Breast epithelium (tissue), 4 donors: ENCODE measurements around the gene FAM110A. TPM values are rescaled to one million over a fixed set of nuclear protein-coding genes. Genes with fewer than 3 reads are reported as not detected.

ENCODE experiments used
- DNase-seq, 2 donors: peaks; one replicate each; pipeline ENCODE4 v3.0.0-alpha.2; 2019; ENCODE audit warnings: low spot score in 2 of 2
- H3K27ac ChIP-seq, 2 donors: fragments of 200-600 bp; sonication (generic) in 1 of 2; one replicate each; pipeline ENCODE4 v1.5.1; 2016 to 2019; ENCODE audit warnings: mild to moderate bottlenecking in 1 of 2
- H3K27me3 ChIP-seq, 2 donors: fragments of 200-600 bp; sonication (generic) in 1 of 2; one replicate each; pipeline versions ENCODE4 v1.5.1 to v1.6.0; 2017 to 2019; ENCODE audit warnings: control low read depth in 1 of 2, mild to moderate bottlenecking in 1 of 2
- H3K36me3 ChIP-seq: fragments of 200-600 bp; one replicate; pipeline ENCODE4 v1.5.1; 2019
- H3K4me1 ChIP-seq, 2 donors: fragments of 200-600 bp; sonication (generic); one replicate each; pipeline ENCODE4 v1.5.1; 2016 to 2019; ENCODE audit warnings: control low read depth in 1 of 2
- H3K4me3 ChIP-seq, 3 donors: fragments of 200-600 bp; sonication (generic); 1 replicate in 2 of 3; 2 replicates in 1 of 3; pipeline ENCODE4 v1.5.1; 2016 to 2019; ENCODE audit warnings: mild to moderate bottlenecking in 3 of 3, moderate library complexity in 2 of 3
- H3K9me3 ChIP-seq, 2 donors: fragments of 200-600 bp; sonication (generic) in 1 of 2; one replicate each; pipeline ENCODE4 v1.5.1; 2016 to 2019; ENCODE audit warnings: control low read depth in 1 of 2
- POLR2A ChIP-seq: fragments of 450-650 bp; IDR thresholded peaks from one replicate; pipeline ENCODE4 v1.6.1; 2016; ENCODE audit warnings: antibody characterized with exemption, mild to moderate bottlenecking, moderate library complexity
- POLR2AphosphoS5 ChIP-seq, 3 donors: sonication (generic); formaldehyde crosslinking; IDR thresholded peaks; one replicate each; pipeline ENCODE4 v1.6.1; 2017; ENCODE audit warnings: antibody characterized with exemption in 3 of 3
- intact Hi-C: fragments of 100-400 bp; cut with DNase I; formaldehyde crosslinking; loops from one replicate; pipeline ENCODE4 v1.15.1; 2023; ENCODE audit warnings: low total_unique reads
- total RNA-seq, 3 donors: library from RNA; depleted of rRNA; stranded (reverse); fragments of >200 nt; gene quantifications; one replicate each; pipeline ENCODE4 v1.1.0, GENCODE V29; 2016
- TF ChIP-seq, protein P1 (sequence below), 3 donors: fragments of 450-650 bp; IDR thresholded peaks; one replicate each; pipeline ENCODE4 v1.5.1; 2016 to 2017; ENCODE audit warnings: antibody characterized with exemption in 3 of 3, mild to moderate bottlenecking in 3 of 3, moderate library complexity in 3 of 3

The FAM110A gene
- total RNA-seq, 3 donors from 2014 or later, result 4.0 to 18.9 (median 8.2) TPM

DNA sequence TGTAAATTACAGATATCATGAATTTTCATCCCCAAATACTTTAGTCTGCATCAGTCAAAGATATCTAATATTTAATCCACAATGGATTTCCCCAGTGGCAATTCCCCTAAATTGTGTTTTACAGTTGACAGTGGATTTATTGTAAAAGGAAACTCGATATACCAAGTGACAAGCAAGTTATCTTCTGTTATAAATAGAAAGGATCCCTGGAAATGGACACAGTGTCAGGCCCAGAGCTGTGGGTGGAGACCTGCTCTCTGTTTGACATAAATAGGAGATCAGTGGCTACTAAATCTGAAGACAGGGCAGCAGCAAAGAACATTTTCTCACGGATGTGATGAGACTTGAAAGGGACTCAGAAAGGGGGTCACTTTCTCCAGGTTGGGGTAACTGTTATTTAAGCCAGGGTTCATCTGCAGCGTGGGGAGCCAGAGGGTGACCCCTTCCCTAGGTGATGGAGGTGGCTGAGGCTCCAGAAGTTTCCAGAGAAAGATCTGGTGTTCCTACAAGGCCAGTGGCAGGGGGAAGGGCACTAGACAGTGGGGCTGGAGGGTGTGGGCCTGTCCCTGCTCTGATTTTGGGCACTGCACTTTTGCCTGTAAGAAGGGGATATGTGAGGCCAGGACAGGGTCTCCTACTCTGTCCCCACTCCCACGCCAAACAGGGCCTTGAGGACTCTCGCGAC is 12.3 kb upstream of the FAM110A start:
- TF ChIP-seq POLR2A (no peak), POLR2AphosphoS5 (IDR thresholded peaks at IDR 0.05) (no peak)
- TF ChIP-seq, protein P1, sequence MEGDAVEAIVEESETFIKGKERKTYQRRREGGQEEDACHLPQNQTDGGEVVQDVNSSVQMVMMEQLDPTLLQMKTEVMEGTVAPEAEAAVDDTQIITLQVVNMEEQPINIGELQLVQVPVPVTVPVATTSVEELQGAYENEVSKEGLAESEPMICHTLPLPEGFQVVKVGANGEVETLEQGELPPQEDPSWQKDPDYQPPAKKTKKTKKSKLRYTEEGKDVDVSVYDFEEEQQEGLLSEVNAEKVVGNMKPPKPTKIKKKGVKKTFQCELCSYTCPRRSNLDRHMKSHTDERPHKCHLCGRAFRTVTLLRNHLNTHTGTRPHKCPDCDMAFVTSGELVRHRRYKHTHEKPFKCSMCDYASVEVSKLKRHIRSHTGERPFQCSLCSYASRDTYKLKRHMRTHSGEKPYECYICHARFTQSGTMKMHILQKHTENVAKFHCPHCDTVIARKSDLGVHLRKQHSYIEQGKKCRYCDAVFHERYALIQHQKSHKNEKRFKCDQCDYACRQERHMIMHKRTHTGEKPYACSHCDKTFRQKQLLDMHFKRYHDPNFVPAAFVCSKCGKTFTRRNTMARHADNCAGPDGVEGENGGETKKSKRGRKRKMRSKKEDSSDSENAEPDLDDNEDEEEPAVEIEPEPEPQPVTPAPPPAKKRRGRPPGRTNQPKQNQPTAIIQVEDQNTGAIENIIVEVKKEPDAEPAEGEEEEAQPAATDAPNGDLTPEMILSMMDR (IDR thresholded peaks at IDR 0.05), result no peak
- no peaks in the 10 kb centered on the region for H3K27me3 ChIP-seq
- H3K4me3 ChIP-seq, result no peak overlapping the region
- no peaks in the 10 kb centered on the region for H3K9me3 ChIP-seq
- intact Hi-C loops, result no loop called here
- H3K4me1 ChIP-seq, result no peaks in the 10 kb centered on the region
- no peaks in the 10 kb centered on the region for H3K36me3 ChIP-seq
- H3K27ac ChIP-seq, result no peak overlapping the region
- no peak for DNase-seq

DNA sequence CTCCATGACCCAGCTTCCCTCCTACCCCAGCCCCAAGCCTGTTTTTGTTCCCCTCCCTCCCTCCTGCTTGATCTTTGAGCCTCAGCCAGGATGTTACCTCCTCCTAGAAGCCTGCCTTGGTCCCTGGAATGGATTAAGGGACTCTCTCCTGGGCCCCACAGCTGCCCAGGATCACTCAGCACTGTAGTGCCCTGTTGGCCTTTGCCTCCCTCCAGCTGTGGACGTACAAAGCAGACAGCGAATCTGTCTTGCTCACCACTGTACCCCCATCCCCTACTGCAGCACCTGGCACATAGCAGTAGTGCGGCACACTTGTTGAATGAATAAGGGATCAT is 11.8 kb upstream of the FAM110A start:
- H3K4me1 ChIP-seq, result no peaks in the 10 kb centered on the region
- intact Hi-C loops, result no loop called here
- no peak overlapping the region for H3K4me3 ChIP-seq
- no peak for DNase-seq
- H3K9me3 ChIP-seq, result no peaks in the 10 kb centered on the region
- H3K27ac ChIP-seq, result no peak overlapping the region
- no peaks in the 10 kb centered on the region for H3K27me3 ChIP-seq
- H3K36me3 ChIP-seq, result no peaks in the 10 kb centered on the region
- TF ChIP-seq POLR2A (no peak), POLR2AphosphoS5 (IDR thresholded peaks at IDR 0.05) (no peak)
- TF ChIP-seq, protein P1 (IDR thresholded peaks at IDR 0.05), result no peak

DNA sequence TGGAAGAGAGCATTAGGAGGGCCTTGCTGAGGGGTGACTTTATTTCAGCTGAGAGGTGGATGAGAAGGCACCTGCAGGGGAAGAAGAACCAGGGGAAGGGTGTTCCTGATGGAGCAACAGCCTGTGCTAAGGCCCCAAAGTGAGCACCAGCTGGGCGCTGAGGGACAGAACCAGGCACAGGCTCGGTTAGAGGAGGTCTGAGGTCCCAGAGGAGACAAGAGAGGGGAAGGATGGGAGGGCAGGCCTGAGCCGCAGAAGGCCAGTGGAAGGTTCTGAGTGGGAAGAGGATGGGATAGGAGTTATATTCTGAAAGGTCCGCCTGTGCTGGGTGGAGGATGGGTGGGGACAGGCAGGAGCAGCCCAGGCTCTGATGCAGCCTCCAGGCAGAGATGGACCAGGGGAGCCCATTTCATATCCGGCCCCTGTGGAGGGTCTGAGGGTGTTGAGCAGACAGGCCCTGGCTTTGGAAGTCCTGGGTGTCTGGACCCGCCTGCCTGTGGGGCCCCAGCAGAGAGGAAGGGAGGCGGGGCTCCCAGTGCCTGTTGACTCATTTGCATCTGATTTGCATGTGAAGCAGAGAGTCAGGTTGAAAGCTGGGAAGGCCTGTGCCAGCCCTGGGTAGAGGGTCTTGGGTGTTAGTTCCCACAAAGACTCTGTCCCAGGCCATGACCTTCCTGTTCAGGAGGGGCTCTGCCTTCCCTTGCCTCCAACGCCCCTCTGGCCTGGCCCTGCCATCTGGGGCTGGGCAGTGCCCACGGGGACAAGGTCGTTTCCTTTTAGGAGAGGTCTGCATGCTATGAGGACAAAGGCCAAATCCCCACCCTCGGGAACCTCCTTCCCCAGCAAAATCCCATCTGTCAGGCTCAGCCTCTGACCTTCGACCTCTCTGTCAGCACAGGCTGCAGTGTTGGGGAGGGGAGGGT is 10.6 kb upstream of the FAM110A start:
- TF ChIP-seq POLR2A, result no peak
- TF ChIP-seq POLR2AphosphoS5 (IDR thresholded peaks at IDR 0.05), result no peak
- TF ChIP-seq, protein P1 (IDR thresholded peaks at IDR 0.05), result no peak
- H3K4me3 ChIP-seq, result no peak overlapping the region
- no peaks in the 10 kb centered on the region for H3K9me3 ChIP-seq
- H3K36me3 ChIP-seq, result no peaks in the 10 kb centered on the region
- peak in 1 of 2 donors; percentile 5 for DNase-seq
- intact Hi-C loops, result no loop called here
- H3K27ac ChIP-seq, result no peak overlapping the region
- no peaks in the 10 kb centered on the region for H3K4me1 ChIP-seq
- H3K27me3 ChIP-seq, result no peaks in the 10 kb centered on the region

DNA sequence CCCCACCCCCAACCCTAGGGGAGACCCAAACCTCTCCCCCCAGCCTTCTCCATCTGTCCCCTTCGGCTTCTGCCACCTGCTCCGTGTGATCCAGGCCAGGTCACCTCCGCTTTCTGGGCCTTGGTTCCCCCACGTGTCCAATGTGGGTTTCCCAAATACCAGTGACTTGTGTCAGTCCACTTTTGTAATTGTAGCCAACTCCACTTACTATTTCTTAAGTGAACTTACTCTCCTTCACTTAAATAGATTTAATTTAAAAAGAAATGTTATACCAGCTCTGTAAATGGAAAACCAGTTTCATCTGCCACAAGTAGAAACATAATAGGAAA is 10.0 kb upstream of the FAM110A start:
- no peak for DNase-seq
- TF ChIP-seq, protein P1 (IDR thresholded peaks at IDR 0.05), result no peak
- TF ChIP-seq POLR2A, result no peak
- no peak for TF ChIP-seq POLR2AphosphoS5 (IDR thresholded peaks at IDR 0.05)
- H3K36me3 ChIP-seq, result no peaks in the 10 kb centered on the region
- H3K27ac ChIP-seq, result no peak overlapping the region
- intact Hi-C loops, result no loop called here
- no peak overlapping the region for H3K4me3 ChIP-seq
- no peaks in the 10 kb centered on the region for H3K4me1 ChIP-seq
- H3K27me3 ChIP-seq, result no peaks in the 10 kb centered on the region
- H3K9me3 ChIP-seq, result no peaks in the 10 kb centered on the region

DNA sequence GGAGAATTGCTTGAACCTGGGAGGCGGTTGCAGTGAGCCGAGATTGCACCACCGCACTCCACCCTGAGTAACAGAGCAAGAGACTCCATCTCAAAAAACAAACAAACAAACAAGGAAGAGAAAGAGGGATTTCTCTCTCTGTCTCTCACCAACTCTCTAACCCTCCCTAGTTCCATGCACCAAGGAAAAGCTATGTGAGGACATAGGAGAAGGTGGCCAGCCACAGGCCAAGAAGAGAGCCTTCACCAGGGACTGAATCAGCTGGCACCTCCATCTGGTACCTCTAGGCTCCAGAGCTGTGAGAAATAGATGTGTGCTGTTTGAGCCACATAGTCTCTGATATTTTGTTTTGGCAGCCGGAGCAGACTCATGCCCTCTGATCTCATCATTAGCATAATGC is 9.0 kb upstream of the FAM110A start:
- H3K36me3 ChIP-seq, result no peaks in the 10 kb centered on the region
- intact Hi-C loops, result no loop called here
- no peak overlapping the region for H3K4me3 ChIP-seq
- H3K4me1 ChIP-seq, result no peaks in the 10 kb centered on the region
- H3K27me3 ChIP-seq, result no peaks in the 10 kb centered on the region
- no peak overlapping the region for H3K27ac ChIP-seq
- no peak for DNase-seq
- TF ChIP-seq POLR2A (no peak), POLR2AphosphoS5 (IDR thresholded peaks at IDR 0.05) (no peak)
- TF ChIP-seq, protein P1 (IDR thresholded peaks at IDR 0.05), result no peak
- no peaks in the 10 kb centered on the region for H3K9me3 ChIP-seq
